Mammary epithelial cell (primary cell): ENCODE measurements around the gene CDK4.

Experiments
- CTCF ChIP-seq, 2 donors: IDR thresholded peaks in 1 of 2; conservative IDR thresholded peaks in 1 of 2; 2 replicates each; pipeline ENCODE4 v1.5.1; 2011 to 2012; ENCODE audit warnings: inconsistent platforms in 2 of 2, low read length in 2 of 2, mild to moderate bottlenecking in 2 of 2, control low read depth in 1 of 2, low read depth in 1 of 2; ENCODE audit not compliant: insufficient read depth in 1 of 2; ENCODE audit errors: extremely low read depth in 1 of 2
- EZH2 ChIP-seq: IDR thresholded peaks from 2 replicates; pipeline ENCODE4 v1.6.1; 2012; ENCODE audit warnings: low read length, inconsistent platforms, borderline replicate concordance

- TF ChIP-seq CTCF (conservative IDR thresholded peaks at IDR 0.05 in 1 of 2, IDR thresholded peaks at IDR 0.05 in 1 of 2; ENCODE audit: extremely low read depth in 1 of 2, insufficient read depth in 1 of 2, low read depth in 1 of 2, low read length in 2 of 2) (no peak), EZH2 (no peak)
Observed at GRCh38 chr12:57723630-57723962, 28.5 kb downstream of the CDK4 start.
